SH-SY5Y (cell line): ENCODE data around the gene TRA2B.

Source experiments
- GATA2 ChIP-seq: IDR thresholded peaks from 2 replicates; pipeline ENCODE4 v1.6.1; 2011; ENCODE audit warnings: mild to moderate bottlenecking, low read depth, low read length
- GATA3 ChIP-seq: IDR thresholded peaks from 2 replicates; pipeline ENCODE4 v1.6.1; 2011; ENCODE audit warnings: low read depth, mild to moderate bottlenecking, low read length, moderate library complexity

GRCh38 chr3:185937689-185938374 is at the start of gene TRA2B:
- TF ChIP-seq GATA2 (no peak), GATA3 (no peak)
